Right cardiac atrium (tissue), 5 donors: ENCODE data around the gene MET. TPM values are rescaled to one million over a fixed set of nuclear protein-coding genes. Genes with fewer than 3 reads are reported as not detected.

Experiments used
- ATAC-seq, 2 donors: fragments of 200-7000 bp; cut with Tn5 transposase; one replicate each; pipeline versions ENCODE4 v1.8.0 to v1.9.1; 2020; ENCODE audit warnings: moderate library complexity in 2 of 2, mild to moderate bottlenecking in 1 of 2
- DNase-seq, 3 donors: peaks; one replicate each; pipeline ENCODE4 v3.0.0-alpha.2; 2020
- H3K27ac ChIP-seq: one replicate; pipeline ENCODE4 v1.5.1; 2013; ENCODE audit warnings: mild to moderate bottlenecking, low read length, control low read depth, moderate library complexity
- H3K27me3 ChIP-seq: one replicate; pipeline ENCODE4 v1.6.1; 2013; ENCODE audit not compliant: control insufficient read depth, insufficient read depth
- H3K4me1 ChIP-seq: one replicate; pipeline ENCODE4 v1.6.1; 2013; ENCODE audit warnings: low read length; ENCODE audit not compliant: control insufficient read depth, insufficient read depth
- H3K4me3 ChIP-seq: one replicate; pipeline ENCODE4 v1.5.1; 2013; ENCODE audit warnings: low read length, control low read depth
- H3K9me3 ChIP-seq: one replicate; pipeline ENCODE4 v1.6.1; 2013; ENCODE audit warnings: low read length; ENCODE audit not compliant: control insufficient read depth
- WGBS: extraction: QIAGEN DNeasy Blood & Tissue Kit; methylation state at CpG from one replicate; pipeline ENCODE4 v1.1.7; 2013; 5-methylcytosine and 5-hydroxymethylcytosine counted together
- intact Hi-C, 4 donors: fragments of 100-400 bp; cut with DNase I; formaldehyde crosslinking; loops; one replicate each; pipeline versions ENCODE4 v1.11.0 to v1.14.0; 2022 to 2023
- polyA plus RNA-seq: library from polyadenylated mRNA; stranded (reverse); fragments of 200-250 nt; gene quantifications from one replicate; pipeline ENCODE4 v1.2.3, GENCODE V29; 2013
- total RNA-seq, 4 donors: library from RNA; stranded (reverse); fragmentation: NEBNext Ultra II Directional; extraction: Animal tissue kit (Norgen Biotek cat#: 25700); gene quantifications; one replicate each; pipeline ENCODE4 v1.2.1, GENCODE V29; 2021
- donor health status: healthy with polysubstance abuse.
- donor health status: DM: no; HTN: yes; CAD: no.
- donor health status: DM: no; HTN: no; CAD: no.
- donor health status: DM: no; HTN: yes; CAD: no; lungs with severe emphysema.
- donor health status: DM: yes; HTN: yes; CAD: no.

MET gene
- total and polyA plus RNA-seq, 5 donors: 4.1 to 20.0 (median 13.3) TPM

DNA sequence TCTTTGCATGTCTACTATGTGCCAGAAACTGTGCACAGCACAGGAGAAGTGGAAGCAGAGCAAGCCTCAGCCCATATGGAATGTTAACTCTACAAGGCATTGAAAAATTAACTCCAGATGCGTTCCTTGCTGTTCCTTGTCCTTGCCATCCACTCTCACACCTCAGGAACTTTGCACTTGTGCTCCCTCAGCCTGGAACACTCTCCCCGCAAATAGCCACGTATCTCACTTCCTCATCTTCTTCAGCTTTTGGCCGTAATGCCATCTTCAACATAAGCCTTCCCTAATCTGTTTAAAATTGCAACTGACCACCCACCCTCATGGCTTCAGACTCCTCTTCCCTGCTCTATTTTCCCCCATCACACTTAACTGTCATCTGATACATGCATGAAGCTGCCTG is 107.2 kb downstream of the MET start:
- Histone ChIP-seq H3K4me3 (no peak overlapping the region), H3K9me3 (no peaks in the 10 kb centered on the region), H3K27ac (no peak overlapping the region), H3K4me1 (peaks cover 4% of the 10 kb centered on the region), H3K27me3 (no peaks in the 10 kb centered on the region)
- ATAC-seq (no peak), DNase-seq (no peak)
- intact Hi-C loops: no loop called here
- 85% methylated on average over 4 of the region's 4 CpGs for WGBS

DNA sequence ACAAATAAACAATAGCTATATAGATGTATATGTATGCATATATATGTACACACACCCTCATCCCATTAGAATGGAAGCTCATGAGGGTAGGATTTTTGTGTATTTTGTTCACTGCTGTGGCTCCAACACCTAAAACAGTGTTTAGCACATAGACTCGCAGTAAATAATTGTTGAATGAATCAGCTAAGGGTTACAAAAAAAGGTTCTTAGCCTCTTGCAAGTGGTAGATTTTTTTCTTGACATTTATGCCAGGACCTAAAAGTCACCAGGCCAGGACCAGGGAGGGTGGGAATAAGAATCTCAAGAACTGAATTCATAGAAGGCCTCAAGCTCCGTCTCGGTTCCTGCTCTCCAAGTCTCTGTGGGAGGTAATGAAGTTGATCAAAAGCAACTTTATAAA is 107.9 kb downstream of the MET start:
- H3K9me3 ChIP-seq: no peaks in the 10 kb centered on the region
- ATAC-seq: no peak
- H3K27me3 ChIP-seq: no peaks in the 10 kb centered on the region
- DNase-seq: no peak
- no peak overlapping the region for H3K4me3 ChIP-seq
- intact Hi-C loops: loop anchor here in 2 of 4 donors (10.0 kb wide), 1 partner anchor 105 kb away; the partner anchor contains the start of gene MET (in 2 of the 2)
- no peak overlapping the region for H3K27ac ChIP-seq
- 73% methylated on average over 3 of the region's 3 CpGs for WGBS
- H3K4me1 ChIP-seq: peaks cover 4% of the 10 kb centered on the region

DNA sequence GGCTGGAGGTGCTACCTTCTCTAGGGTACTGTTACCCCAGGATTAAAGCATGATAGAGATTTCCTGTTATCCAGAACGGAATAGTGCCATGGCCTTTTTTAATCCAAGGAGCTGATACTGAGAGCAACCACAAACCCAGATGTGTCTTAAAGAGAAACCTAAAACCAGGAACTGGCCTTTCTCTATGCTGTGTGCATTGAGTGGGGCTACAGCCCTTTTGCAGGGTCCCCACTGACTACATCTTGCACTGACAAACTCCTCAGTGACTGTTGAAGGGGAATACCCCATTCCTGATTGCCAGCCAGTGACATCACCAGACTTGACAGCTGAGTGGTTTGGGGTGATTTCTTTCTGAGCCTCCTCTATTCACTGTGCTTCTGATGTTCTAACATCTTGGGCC is 108.5 kb downstream of the MET start:
- ATAC-seq (peak in 1 of 2 donors; percentile 14), DNase-seq (no peak)
- WGBS: 29% methylated on average over 1 of the region's 1 CpG
- no peak overlapping the region for H3K4me3 ChIP-seq
- H3K9me3 ChIP-seq: no peaks in the 10 kb centered on the region
- H3K27ac ChIP-seq: no peak overlapping the region
- intact Hi-C loops: loop anchor here in 2 of 4 donors (10.0 kb wide), 1 partner anchor 106 kb away; the partner anchor contains the start of gene MET (in 2 of the 2)
- H3K4me1 ChIP-seq: peaks cover 4% of the 10 kb centered on the region
- no peaks in the 10 kb centered on the region for H3K27me3 ChIP-seq

DNA sequence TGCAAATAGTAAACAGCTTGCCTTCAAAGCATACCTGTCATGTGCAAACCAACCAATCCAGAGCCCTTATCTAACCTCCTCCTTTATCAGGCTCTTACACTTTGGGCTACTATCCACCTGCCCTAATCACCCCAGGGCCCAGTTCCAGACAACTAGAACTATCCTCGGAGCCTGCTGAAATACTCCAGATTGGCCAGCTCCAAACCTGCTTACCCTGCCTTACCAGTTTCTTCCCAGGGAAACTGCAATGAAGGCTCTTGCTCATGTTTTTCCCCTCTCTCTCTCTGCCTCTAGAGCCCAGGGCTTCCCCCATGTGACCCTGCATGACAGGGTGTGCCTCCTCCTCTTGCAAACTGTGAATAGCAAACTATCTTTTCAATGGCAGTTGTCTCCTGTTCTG is 109.0 kb downstream of the MET start:
- Histone ChIP-seq H3K27me3 (no peaks in the 10 kb centered on the region), H3K4me3 (no peak overlapping the region), H3K9me3 (no peaks in the 10 kb centered on the region), H3K4me1 (peaks cover 4% of the 10 kb centered on the region), H3K27ac (no peak overlapping the region)
- ATAC-seq: peak in 1 of 2 donors; percentile 48
- intact Hi-C loops: loop anchor here in 2 of 4 donors (10.0 kb wide), 1 partner anchor 106 kb away; the partner anchor contains the start of gene MET (in 2 of the 2)
- 32% methylated on average over 1 of the region's 1 CpG for WGBS
- no peak for DNase-seq

DNA sequence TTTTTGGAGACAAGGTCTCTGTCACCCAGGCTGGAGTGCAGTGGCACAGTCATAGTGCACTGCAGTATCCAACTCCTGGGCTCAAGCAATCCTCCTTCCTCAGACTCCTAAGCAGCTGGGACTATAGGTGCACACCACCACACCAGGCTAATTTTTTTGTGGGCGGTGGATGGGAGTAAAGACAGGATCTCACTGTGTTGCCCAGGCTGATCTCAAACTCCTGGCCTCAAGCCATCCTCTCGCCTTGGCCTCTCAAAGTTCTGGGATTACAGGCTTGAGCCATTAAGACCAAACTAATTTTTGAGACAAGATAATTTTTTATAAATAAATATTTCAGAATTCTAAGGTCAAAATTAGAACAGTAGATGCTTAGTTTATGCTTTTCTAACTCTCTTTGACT is 109.6 kb downstream of the MET start:
- no peak for ATAC-seq

DNA sequence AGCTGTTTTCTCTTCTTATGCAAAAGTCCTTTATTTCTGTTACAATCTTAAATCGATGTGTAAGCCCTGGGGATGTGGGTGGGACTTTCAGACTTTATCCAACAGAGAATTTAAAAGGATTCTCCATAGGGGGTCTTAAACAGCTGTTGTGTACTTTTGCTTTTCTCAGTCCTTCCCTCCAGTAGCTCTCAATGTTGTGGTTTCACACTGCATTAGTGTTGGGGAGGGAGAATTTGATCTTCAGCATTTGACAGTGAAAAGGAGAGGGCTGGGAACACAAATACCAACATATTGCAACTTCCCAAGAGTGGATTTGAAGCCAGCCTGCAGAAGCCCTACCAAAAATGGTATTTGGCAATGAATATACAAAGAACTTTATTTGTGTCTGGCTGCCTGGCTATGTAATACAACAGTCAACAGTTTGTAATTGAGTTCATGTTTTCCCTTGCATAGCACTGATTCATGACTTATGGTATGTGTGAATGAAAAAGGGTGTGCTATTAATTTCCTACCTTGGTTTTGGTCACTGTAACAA is 110.2 kb downstream of the MET start:
- H3K27me3 ChIP-seq: no peaks in the 10 kb centered on the region
- H3K27ac ChIP-seq: no peak overlapping the region
- intact Hi-C loops: loop anchor here in 2 of 4 donors (10.0 kb wide), 1 partner anchor 107 kb away; the partner anchor contains the start of gene MET (in 2 of the 2)
- WGBS: 18% methylated on average over 1 of the region's 1 CpG
- ATAC-seq (no peak), DNase-seq (no peak)
- H3K4me1 ChIP-seq: peaks cover 6% of the 10 kb centered on the region
- no peak overlapping the region for H3K4me3 ChIP-seq
- H3K9me3 ChIP-seq: no peaks in the 10 kb centered on the region

More for the DNA sequence above, 109.6 kb downstream of the MET start:
- Histone ChIP-seq H3K4me1 (peaks cover 4% of the 10 kb centered on the region), H3K9me3 (no peaks in the 10 kb centered on the region), H3K27me3 (no peaks in the 10 kb centered on the region), H3K27ac (no peak overlapping the region), H3K4me3 (no peak overlapping the region)
- no peak for DNase-seq
- intact Hi-C loops: loop anchor here in 2 of 4 donors (10.0 kb wide), 1 partner anchor 107 kb away; the partner anchor contains the start of gene MET (in 2 of the 2)
- 84% methylated on average over 2 of the region's 2 CpGs for WGBS

DNA sequence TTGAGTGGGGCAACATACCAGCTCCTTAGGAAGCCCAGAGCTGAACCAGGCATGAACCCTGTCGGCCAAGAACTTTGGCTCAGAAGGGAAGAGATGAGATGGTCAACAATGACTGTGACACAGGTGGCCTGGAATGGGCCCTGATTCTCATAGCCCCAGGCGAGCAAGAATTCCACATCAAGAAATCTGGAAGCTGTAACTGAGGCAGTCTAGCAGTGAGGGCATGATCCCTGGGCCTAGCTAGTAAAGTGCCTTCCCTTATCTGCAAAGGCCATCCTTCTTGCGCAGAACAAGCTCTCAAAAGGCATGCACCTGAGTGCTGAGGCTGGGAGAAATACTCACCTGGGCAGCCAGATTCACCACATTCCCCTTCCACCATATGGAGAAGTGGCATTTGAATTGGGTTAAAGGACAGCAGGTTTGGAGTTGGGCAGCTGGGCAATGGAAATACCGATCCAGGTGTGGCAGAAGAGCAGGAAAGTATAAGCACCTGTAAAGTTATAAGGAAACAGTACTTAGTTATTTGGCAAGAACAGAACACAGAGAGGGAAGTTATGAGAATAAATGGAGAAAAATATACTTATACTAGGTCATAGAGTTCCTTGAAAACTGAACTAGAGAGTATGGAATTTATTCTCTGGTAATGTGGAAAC is 111.8 kb downstream of the MET start:
- H3K27ac ChIP-seq: no peak overlapping the region
- intact Hi-C loops: loop anchor here in 2 of 4 donors (10.0 kb wide), 1 partner anchor 109 kb away; the partner anchor contains the start of gene MET (in 2 of the 2)

DNA sequence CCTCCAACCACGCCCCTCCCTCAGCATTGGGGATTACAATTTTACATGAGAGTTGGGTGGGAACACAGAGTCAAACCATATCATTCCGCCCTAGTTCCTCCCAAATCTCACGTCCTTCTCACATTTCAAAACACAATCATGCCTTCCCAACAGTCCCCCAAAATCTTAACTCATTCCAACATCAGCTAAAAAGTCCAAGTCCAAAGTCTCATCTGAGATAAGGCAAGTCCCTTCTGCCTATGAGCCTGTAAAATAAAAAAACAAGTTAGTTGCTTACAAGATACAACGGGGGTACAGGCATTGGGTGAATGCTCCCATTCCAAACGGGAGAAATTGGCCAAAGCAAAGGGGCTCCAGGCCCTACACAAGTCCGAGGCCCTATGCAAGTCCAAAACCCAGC is 112.7 kb downstream of the MET start:
- DNase-seq (no peak), ATAC-seq (no peak)
- Histone ChIP-seq H3K9me3 (no peaks in the 10 kb centered on the region), H3K27ac (no peak overlapping the region), H3K4me1 (peaks cover 6% of the 10 kb centered on the region), H3K27me3 (no peaks in the 10 kb centered on the region), H3K4me3 (no peak overlapping the region)
- intact Hi-C loops: loop anchor here in 2 of 4 donors (10.0 kb wide), 1 partner anchor 110 kb away; the partner anchor contains the start of gene MET (in 2 of the 2)
- 93% methylated on average over 6 of the region's 6 CpGs for WGBS

More for the DNA sequence above, 111.8 kb downstream of the MET start:
- peaks cover 6% of the 10 kb centered on the region for H3K4me1 ChIP-seq
- H3K9me3 ChIP-seq: no peaks in the 10 kb centered on the region
- DNase-seq (no peak), ATAC-seq (no peak)
- WGBS: 96% methylated on average over 4 of the region's 4 CpGs
- no peak overlapping the region for H3K4me3 ChIP-seq
- no peaks in the 10 kb centered on the region for H3K27me3 ChIP-seq

DNA sequence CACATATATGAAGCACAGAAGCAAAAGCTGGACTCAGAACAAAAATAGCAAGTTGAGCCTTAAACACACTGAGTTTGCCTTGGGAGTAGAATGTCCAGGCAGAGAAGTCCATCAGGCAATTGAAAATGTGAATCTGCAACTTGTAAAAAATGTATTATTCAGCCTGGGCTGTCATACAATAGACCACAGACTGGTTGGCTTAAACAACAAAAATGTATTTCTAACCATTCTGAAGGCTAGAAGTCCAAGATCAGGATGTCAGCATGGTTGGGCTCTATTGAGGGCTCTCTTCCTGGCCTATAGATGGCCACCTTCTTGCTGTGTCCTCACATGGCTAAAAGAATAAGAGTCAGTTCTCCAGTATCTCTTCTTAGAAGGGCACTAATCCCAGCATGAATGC is 113.8 kb downstream of the MET start:
- Histone ChIP-seq H3K4me1 (peaks cover 6% of the 10 kb centered on the region), H3K9me3 (no peaks in the 10 kb centered on the region), H3K27me3 (no peaks in the 10 kb centered on the region), H3K4me3 (no peak overlapping the region), H3K27ac (no peak overlapping the region)
- DNase-seq: no peak
- intact Hi-C loops: loop anchor here in 2 of 4 donors (10.0 kb wide), 1 partner anchor 111 kb away; the partner anchor contains the start of gene MET (in 2 of the 2)
- ATAC-seq: no peak

DNA sequence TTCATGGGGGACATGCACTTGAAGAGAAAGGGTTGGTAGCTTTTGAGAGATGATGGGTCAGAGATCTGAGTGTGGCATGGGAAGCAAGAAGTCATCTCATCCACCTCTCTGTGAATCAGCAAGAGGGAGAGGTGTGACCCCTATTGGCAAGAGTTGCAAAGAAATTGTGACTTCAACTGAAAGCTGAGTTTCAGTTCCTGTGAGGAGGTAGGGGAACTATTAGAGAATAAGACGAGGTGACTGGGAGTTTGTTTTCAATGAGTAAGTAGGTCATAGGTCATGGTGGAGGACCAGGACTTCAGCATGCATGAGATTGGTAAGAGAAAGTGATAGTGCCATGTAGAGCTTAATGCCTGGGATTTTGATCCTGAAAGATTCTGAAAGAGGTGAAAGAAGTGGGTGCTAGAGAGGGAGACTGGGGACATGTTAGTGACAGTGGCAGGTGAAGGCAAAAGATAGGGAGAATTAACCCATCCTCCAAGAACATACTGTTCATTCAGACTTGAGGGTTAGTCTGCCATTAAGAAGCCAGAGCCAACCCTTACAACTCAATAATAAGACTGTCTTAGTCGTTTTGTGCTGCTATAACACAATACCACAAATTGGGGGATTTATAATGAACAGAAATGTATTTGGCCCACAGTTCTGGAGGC is 114.9 kb downstream of the MET start:
- Histone ChIP-seq H3K27me3 (no peaks in the 10 kb centered on the region), H3K4me3 (no peak overlapping the region), H3K27ac (no peak overlapping the region), H3K9me3 (no peaks in the 10 kb centered on the region), H3K4me1 (peaks cover 2% of the 10 kb centered on the region)
- intact Hi-C loops: loop anchor here in 2 of 4 donors (10.0 kb wide), 1 partner anchor 112 kb away; the partner anchor contains the start of gene MET (in 2 of the 2)
- ATAC-seq (peak; percentile 40 to 46), DNase-seq (no peak)
- 58% methylated on average over 2 of the region's 2 CpGs for WGBS

DNA sequence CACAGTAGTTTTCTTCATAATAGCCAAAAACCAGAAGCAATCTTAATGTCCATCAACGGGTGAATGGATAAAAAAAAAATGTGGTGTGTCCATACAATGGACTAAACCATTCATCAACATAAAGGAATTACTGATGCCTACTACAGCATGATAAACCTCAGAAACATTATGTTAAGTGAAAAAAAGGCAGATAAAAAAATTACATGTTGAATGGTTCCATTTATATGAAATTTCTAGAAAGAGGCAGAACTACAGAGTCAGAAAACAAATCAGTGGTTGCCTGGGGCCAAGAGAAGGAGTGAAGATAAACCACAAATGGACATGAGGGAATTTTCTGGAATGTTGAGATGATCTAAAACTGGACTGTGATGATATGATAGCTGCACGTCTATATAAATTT is 115.9 kb downstream of the MET start:
- Histone ChIP-seq H3K27me3 (no peaks in the 10 kb centered on the region), H3K4me1 (peaks cover 2% of the 10 kb centered on the region), H3K9me3 (no peaks in the 10 kb centered on the region), H3K27ac (no peak overlapping the region), H3K4me3 (no peak overlapping the region)
- 77% methylated on average over 2 of the region's 2 CpGs for WGBS
- DNase-seq (no peak), ATAC-seq (no peak)
- intact Hi-C loops: loop anchor here in 2 of 4 donors (10.0 kb wide), 1 partner anchor 113 kb away; the partner anchor contains the start of gene MET (in 2 of the 2)
